MM.1S (cell line): ENCODE results near the gene GPR27.

Experiments
- CTCF ChIP-seq: fragments of 300-600 bp; sonication (generic); IDR thresholded peaks from 2 replicates; pipeline ENCODE4 v1.5.1; 2016; ENCODE audit warnings: antibody characterized with exemption, low read length, mixed read lengths
- EZH2 ChIP-seq: fragments of 300-600 bp; sonication (generic); optimal IDR thresholded peaks from 2 replicates; pipeline ENCODE3; 2017; ENCODE audit warnings: low read depth, mild to moderate bottlenecking, antibody characterized with exemption, low read length, mixed read lengths
- EZH2phosphoT487 ChIP-seq: fragments of 300-600 bp; sonication (generic); IDR thresholded peaks from 2 replicates; pipeline ENCODE4 v1.6.1; 2018; ENCODE audit warnings: antibody characterized with exemption, low read length

GRCh38 chr3:71753701-71754609, at the start of gene GPR27:
- TF ChIP-seq EZH2 (no peak), CTCF (no peak), EZH2phosphoT487 (no peak)
